Measurements from ENCODE around the gene CHGA.
A peak's percentile ranks its signal among the peaks of the same experiment; 100 is the strongest.

The CHGA gene

GRCh38 chr14:92960706-92961566 is 38.0 kb downstream of the CHGA start:
- DNase-seq (ENCODE audit: low spot score), result no peak

- no peak for DNase-seq (ENCODE audit: low spot score)
Measured at GRCh38 chr14:92961567-92961855, 38.6 kb downstream of the CHGA start.

- no peak for DNase-seq (ENCODE audit: low spot score)
Measured at GRCh38 chr14:92962031-92962830, 39.3 kb downstream of the CHGA start.

- no peak for DNase-seq (ENCODE audit: low spot score)
Measured at GRCh38 chr14:92962831-92963095, 39.8 kb downstream of the CHGA start.

GRCh38 chr14:92963301-92964123 is 40.6 kb downstream of the CHGA start:
- no peak for DNase-seq (ENCODE audit: low spot score)

GRCh38 chr14:92964124-92965109 is 41.5 kb downstream of the CHGA start:
- DNase-seq (ENCODE audit: low spot score), result no peak

GRCh38 chr14:92965281-92965680 is 42.3 kb downstream of the CHGA start:
- DNase-seq (ENCODE audit: low spot score), result no peak

GRCh38 chr14:92967346-92967926 is 44.5 kb downstream of the CHGA start:
- DNase-seq (ENCODE audit: low spot score), result no peak

GRCh38 chr14:92968291-92969020 is 45.5 kb downstream of the CHGA start:
- no peak for DNase-seq (ENCODE audit: low spot score)

GRCh38 chr14:92969430-92969829 is 46.5 kb downstream of the CHGA start:
- DNase-seq (ENCODE audit: low spot score), result no peak

GRCh38 chr14:92969871-92970270 is 46.9 kb downstream of the CHGA start:
- DNase-seq (ENCODE audit: low spot score), result no peak

- no peak for DNase-seq (ENCODE audit: low spot score)
Measured at GRCh38 chr14:92970271-92970670, 47.3 kb downstream of the CHGA start.

- no peak for DNase-seq (ENCODE audit: low spot score)
Measured at GRCh38 chr14:92971601-92972180, 48.7 kb downstream of the CHGA start.

GRCh38 chr14:92973261-92973797 is 50.4 kb downstream of the CHGA start:
- peak; percentile 87 for DNase-seq (ENCODE audit: low spot score)

GRCh38 chr14:92973798-92974372 is 50.9 kb downstream of the CHGA start:
- DNase-seq (ENCODE audit: low spot score), result no peak

- no peak for DNase-seq (ENCODE audit: low spot score)
Measured at GRCh38 chr14:92974541-92975345, 51.8 kb downstream of the CHGA start.

GRCh38 chr14:92976268-92976667 is 53.3 kb downstream of the CHGA start:
- no peak for DNase-seq (ENCODE audit: low spot score)

GRCh38 chr14:92978229-92979021 is 55.5 kb downstream of the CHGA start:
- DNase-seq (ENCODE audit: low spot score), result no peak

Measured in iPS-NIHi11 (cell line).